ENCODE results near the gene CST6.

DNA sequence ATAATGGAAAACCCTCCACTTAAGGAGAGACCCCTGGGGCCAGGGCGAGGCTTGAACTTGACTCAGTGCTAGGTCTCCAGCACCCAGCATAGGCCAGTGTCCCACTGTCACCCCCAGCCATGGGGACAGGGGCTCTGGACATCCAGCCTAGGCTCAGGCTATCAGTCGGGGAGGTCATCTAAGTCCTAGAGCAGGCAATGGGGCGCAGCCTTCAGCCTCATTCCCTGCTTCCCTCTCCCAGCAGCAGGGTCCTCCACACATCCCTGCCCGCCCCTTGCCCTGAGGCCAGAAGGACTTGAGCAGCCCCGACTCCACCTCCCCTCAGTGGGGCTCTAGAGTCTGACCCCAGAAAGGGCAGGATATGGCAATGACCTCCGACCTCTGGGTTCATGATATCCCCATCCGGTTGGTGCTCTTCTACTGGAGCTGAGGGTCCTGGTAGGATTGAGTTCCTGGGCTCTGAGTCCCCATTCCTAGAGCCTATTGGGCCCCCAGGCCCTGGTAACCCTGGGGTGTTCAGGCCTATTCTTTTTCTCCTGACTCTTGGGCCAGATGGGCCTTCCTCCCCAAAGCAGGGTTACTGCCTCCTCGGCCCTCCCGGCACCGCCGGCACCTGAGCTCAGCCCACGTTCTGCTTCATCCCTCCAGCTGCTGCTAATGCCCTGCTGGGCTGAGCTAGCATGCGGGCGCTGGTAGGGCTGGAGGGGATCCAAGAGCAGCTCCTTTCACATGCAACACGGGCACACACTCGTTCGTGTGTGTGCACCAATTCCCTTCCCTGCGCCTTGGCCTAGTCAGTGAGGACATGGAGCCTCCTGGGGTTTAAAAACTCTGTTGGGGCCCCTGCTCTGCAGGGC lies 4.4 kb downstream of the CST6 start:
- TF ChIP-seq MAFK (conservative IDR thresholded peaks at IDR 0.05 in 1 of 2, IDR thresholded peaks at IDR 0.05 in 1 of 2; ENCODE audit: low read length in 2 of 2) (no peak), FOXP1 (IDR thresholded peaks at IDR 0.05) (no peak), FOXP1 (CRISPR knock-in tag; IDR thresholded peaks at IDR 0.05) (no peak), ZKSCAN8 (CRISPR knock-in tag; IDR thresholded peaks at IDR 0.05; ENCODE audit: borderline replicate concordance) (no peak), ZSCAN25 (CRISPR knock-in tag; IDR thresholded peaks at IDR 0.05) (no peak), EP300 (IDR thresholded peaks at IDR 0.05; ENCODE audit: low read depth in 2 of 2, low read length in 2 of 2) (no peak), EP300 (CRISPR knock-in tag; IDR thresholded peaks at IDR 0.05; ENCODE audit: borderline replicate concordance) (no peak), RELA (CRISPR knock-in tag; IDR thresholded peaks at IDR 0.05) (no peak), RAD21 (CRISPR knock-in tag; IDR thresholded peaks at IDR 0.05) (no peak), MTA3 (CRISPR knock-in tag; IDR thresholded peaks at IDR 0.05) (no peak), ARNTL (CRISPR knock-in tag; IDR thresholded peaks at IDR 0.05) (no peak), MAZ (IDR thresholded peaks at IDR 0.05; ENCODE audit: borderline replicate concordance, low read depth, low read length) (no peak), MAZ (CRISPR knock-in tag; IDR thresholded peaks at IDR 0.05; ENCODE audit: low read depth) (no peak), EZH2 (conservative IDR thresholded peaks at IDR 0.05; ENCODE audit: low read depth, low read length) (no peak), LBX2 (CRISPR knock-in tag; IDR thresholded peaks at IDR 0.05; ENCODE audit: borderline replicate concordance) (no peak)

Data from HepG2 (cell line).